ENCODE measurements around the gene GPN2.
A peak's percentile ranks its signal among the peaks of the same experiment; 100 is the strongest.

The GPN2 gene

GRCh38 chr1:26889551-26890466 is at the start of gene GPN2:
GPN2 (minus strand) TSS chr1:26890283; CDS start chr1:26890096, 187 bp downstream.
- DNase-seq (ENCODE audit: low spot score), result peak; percentile 80

GRCh38 chr1:26938659-26939025 is 48.6 kb upstream of the GPN2 start:
- DNase-seq (ENCODE audit: low spot score), result no peak

- DNase-seq (ENCODE audit: low spot score), result no peak
Observed at GRCh38 chr1:26938004-26938658, 48.0 kb upstream of the GPN2 start.

DNA sequence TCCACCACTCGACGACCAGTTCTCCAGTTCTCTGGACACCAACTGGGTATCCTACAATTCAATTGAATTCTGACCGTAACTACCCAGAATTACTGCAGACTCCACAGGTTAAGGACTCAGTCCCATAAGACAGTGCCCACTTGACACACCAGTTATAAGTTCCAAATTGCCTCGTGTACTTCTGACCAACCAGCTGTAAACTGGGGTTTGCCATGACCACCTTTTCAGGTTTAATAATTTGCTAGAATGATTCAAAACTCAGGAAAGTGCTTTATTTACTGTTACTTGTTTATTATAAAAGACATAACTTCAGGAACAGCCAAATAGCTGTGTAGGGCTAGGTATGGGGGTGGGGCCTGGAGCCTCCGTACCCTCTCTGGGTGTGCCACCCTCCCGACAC is 46.7 kb upstream of the GPN2 start:
- no peak for DNase-seq (ENCODE audit: low spot score)

- DNase-seq (ENCODE audit: low spot score), result peak; percentile 19
Observed at GRCh38 chr1:26932531-26932930, 42.4 kb upstream of the GPN2 start.

DNA sequence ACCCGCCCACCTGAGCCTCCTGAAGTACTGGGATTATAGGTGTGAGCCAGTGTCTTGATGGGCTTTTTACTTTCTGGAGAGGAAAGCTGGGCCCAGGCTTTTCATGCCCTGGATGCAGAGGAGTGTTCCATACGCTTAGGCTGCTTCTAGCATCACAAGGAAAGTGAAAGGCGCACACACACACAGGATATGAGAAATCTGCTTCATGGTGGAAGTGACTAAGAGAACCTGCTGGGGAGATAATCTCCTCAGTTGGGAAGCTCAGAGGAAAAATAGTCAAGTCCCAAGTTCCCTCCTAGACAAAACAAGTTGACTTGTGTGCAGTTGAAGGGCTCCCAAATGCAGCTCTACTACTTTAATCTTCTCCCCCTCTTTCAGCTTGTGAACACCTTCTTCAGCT is 33.6 kb upstream of the GPN2 start:
- DNase-seq (ENCODE audit: low spot score), result no peak

GRCh38 chr1:26922901-26923300 is 32.8 kb upstream of the GPN2 start:
- no peak for DNase-seq (ENCODE audit: low spot score)

DNA sequence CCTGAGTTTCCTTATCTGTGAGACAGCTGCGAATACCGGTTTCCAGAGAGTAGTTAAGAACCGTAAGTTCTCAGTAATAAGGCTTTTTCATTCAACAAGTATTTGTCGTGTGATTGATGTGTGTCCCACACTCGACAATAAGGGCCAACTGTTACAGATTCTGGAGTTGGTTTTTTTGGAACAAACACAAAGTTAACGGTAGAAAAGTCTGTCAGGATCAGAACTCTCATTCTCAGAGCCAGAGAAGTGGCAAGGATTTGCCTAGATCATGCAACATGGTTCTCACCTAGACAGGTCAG is 32.3 kb upstream of the GPN2 start:
- no peak for DNase-seq (ENCODE audit: low spot score)

GRCh38 chr1:26921540-26922430 is 31.7 kb upstream of the GPN2 start, which contains the start of gene NUDC:
NUDC (plus strand) TSS chr1:26921743; CDS start chr1:26921849, 106 bp downstream.
- peak; percentile 99 for DNase-seq (ENCODE audit: low spot score)

GRCh38 chr1:26921126-26921539 is 31.1 kb upstream of the GPN2 start:
- DNase-seq (ENCODE audit: low spot score), result no peak

DNA sequence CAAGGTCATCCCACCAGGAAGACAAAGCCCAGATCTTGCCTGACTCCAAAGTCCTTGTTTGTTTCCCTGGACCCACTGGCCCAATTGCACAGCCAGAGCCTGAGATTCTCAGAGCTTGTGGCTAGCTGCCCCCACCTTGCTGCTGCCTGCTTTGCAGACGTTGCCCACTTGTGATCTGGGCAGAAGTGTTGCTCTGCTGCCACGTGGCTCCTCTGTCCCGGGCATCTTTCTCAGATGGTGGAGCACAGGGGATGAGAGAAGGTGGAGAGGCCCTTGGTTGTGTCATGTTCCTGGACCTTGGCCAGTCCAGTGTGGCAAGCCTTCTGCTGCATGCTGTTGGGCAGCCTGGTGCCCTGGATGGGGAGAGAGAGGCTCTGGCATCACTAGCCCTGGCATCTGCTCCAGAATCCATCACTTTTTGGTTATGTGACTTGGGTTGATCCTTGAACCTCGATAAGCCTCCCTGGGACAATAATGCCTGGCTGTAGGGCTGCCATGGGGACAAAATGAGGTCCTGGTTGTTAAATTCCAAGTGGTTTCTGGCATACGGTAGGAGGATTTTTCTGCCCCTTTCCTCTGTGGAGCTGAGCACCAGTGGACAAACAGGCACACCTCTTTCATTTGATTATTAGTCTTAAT is 25.2 kb upstream of the GPN2 start:
- DNase-seq (ENCODE audit: low spot score), result no peak

DNA sequence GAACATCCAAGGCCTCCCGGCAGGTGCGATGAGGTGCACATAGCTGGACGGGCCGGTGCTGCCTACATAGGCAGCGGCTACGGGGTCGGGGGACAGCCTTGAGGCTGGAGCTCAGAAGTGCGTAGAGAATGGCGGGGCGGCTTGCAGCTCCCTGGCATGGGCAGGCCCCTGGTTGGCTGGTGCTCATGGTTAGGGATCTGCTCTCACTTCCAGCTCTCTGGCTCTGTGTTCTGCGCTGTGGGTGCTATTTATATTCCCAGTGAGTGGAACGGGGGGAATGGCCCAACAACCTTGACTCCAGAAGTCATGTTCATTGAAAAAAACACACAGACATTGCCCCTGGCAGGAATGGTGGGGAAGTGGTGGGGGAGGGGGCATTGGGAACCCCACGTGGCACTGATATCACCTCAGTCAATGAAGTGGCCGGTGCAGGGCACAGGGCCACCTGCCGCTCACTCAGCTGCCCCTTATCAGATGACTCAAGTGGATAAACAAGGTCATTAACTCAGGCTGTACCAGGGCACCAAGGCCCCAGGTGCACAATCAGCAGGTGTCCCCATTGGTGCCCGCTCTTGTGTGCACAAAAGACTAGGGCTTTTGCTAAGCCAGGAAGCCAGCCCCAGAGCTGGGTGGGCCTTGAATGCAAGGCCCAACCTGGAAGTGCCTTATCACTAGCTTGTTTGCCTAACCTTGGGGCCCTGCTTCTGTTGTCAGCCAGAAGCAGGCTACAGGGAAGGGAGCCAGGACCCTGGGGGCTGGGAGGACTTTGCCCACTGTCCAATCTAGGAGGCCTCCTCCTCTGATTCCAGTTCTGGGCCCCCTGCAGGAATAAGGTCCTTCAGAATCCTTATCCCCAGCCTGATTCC is 23.9 kb upstream of the GPN2 start, which contains the start of gene NR0B2:
Gene NR0B2, minus strand, starts transcription at position 222 of the 866 bp plus-strand sequence. Its CDS starts 35 bp downstream, at position 187.
- DNase-seq (ENCODE audit: low spot score), result no peak

GRCh38 chr1:26913389-26913753 is 23.3 kb upstream of the GPN2 start:
- DNase-seq (ENCODE audit: low spot score), result no peak

DNA sequence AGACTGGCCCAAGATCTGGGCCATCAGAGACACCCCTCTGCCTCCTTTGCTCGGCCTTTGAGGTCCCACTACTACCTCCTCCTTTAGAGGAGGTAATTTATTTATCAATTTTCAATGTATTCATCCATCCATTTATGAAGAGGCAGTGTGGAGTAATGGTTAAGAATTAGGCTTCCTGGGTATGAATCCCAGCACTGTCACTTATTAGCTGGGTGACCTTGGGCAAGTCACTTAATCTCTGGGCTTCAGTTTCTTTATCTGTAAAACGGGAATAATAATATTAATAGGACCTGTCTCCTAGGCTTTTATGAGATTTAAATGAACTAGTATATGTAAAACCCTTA is 22.0 kb upstream of the GPN2 start:
- DNase-seq (ENCODE audit: low spot score), result no peak

- no peak for DNase-seq (ENCODE audit: low spot score)
Observed at GRCh38 chr1:26911399-26912146, 21.5 kb upstream of the GPN2 start.

- DNase-seq (ENCODE audit: low spot score), result no peak
Observed at GRCh38 chr1:26910343-26911160, 20.5 kb upstream of the GPN2 start.

DNA sequence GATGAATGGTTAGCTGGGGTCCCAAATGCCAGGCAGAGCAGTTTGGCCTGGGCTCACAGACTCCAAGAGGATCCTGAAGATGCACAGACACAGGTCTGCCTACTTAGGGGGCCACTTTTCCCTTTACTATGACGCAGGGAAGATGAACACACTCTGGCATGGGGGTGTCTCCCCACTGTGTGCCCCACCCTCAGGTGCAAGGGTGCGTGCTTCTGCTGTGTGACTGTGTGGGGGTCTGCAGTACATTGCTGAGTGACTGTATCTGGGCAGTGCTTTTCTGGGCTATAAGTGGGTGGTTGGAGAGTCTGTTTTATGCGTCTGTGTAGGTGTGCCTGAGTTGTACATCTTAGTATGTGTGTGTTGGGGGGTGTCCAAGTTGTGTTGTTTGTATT is 19.9 kb upstream of the GPN2 start:
- DNase-seq (ENCODE audit: low spot score), result no peak

GRCh38 chr1:26907071-26907917 is 17.2 kb upstream of the GPN2 start:
- DNase-seq (ENCODE audit: low spot score), result no peak
